ENCODE results near the gene OR52E5. TPM values are rescaled to one million over a fixed set of nuclear protein-coding genes. Genes with fewer than 3 reads are reported as not detected.

The OR52E5 gene
- total RNA-seq, 1 donor from 2014 or later = not detected

- no peaks in the 10 kb centered on the region for H3K36me3 Mint-ChIP-seq (ENCODE audit: low read depth, unreplicated experiment)
- H3K27ac Mint-ChIP-seq (ENCODE audit: unreplicated experiment) = no peak overlapping the region
- Histone ChIP-seq H3K27me3 (ENCODE audit: insufficient read depth, low read length) (no peaks in the 10 kb centered on the region), H3K9ac (ENCODE audit: low read length) (no peak overlapping the region), H3K4me3 (ENCODE audit: insufficient read depth, low read depth, low read length) (no peak overlapping the region), H3K36me3 (ENCODE audit: insufficient read depth, low read length) (no peaks in the 10 kb centered on the region), H3K9me3 (ENCODE audit: insufficient read depth, low read depth, low read length) (no peaks in the 10 kb centered on the region), H2AFZ (ENCODE audit: low read depth, low read length) (no peak overlapping the region), H3K27ac (ENCODE audit: low read depth, low read length) (no peak overlapping the region), H3K4me2 (ENCODE audit: low read length) (no peak overlapping the region), H4K20me1 (ENCODE audit: insufficient read depth, low read length) (no peaks in the 10 kb centered on the region), H3K79me2 (ENCODE audit: insufficient read depth, low read length) (no peaks in the 10 kb centered on the region), H3K4me1 (ENCODE audit: insufficient read depth, low read length) (no peaks in the 10 kb centered on the region)
- no peaks in the 10 kb centered on the region for H3K9me3 Mint-ChIP-seq (ENCODE audit: unreplicated experiment)
- H3K4me3 Mint-ChIP-seq (ENCODE audit: unreplicated experiment) = no peak overlapping the region
- H3K27me3 Mint-ChIP-seq (ENCODE audit: low read depth, unreplicated experiment) = no peaks in the 10 kb centered on the region
- DNase-seq (ENCODE audit: low read depth) = no peak
- no peak for FAIRE-seq
- TF ChIP-seq EZH2 (IDR thresholded peaks at IDR 0.05; ENCODE audit: insufficient read depth, low read length) = no peak
- TF ChIP-seq, protein P1, sequence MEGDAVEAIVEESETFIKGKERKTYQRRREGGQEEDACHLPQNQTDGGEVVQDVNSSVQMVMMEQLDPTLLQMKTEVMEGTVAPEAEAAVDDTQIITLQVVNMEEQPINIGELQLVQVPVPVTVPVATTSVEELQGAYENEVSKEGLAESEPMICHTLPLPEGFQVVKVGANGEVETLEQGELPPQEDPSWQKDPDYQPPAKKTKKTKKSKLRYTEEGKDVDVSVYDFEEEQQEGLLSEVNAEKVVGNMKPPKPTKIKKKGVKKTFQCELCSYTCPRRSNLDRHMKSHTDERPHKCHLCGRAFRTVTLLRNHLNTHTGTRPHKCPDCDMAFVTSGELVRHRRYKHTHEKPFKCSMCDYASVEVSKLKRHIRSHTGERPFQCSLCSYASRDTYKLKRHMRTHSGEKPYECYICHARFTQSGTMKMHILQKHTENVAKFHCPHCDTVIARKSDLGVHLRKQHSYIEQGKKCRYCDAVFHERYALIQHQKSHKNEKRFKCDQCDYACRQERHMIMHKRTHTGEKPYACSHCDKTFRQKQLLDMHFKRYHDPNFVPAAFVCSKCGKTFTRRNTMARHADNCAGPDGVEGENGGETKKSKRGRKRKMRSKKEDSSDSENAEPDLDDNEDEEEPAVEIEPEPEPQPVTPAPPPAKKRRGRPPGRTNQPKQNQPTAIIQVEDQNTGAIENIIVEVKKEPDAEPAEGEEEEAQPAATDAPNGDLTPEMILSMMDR (IDR thresholded peaks at IDR 0.05; ENCODE audit: insufficient read depth, low read depth, low read length) = no peak
- no peaks in the 10 kb centered on the region for H3K4me1 Mint-ChIP-seq (ENCODE audit: low read depth, unreplicated experiment)
These were observed 6.5 kb downstream of the OR52E5 start for GRCh38 chr11:5899534-5899933.

- Mint-ChIP-seq H3K27me3 (ENCODE audit: low read depth, unreplicated experiment) (no peaks in the 10 kb centered on the region), H3K36me3 (ENCODE audit: low read depth, unreplicated experiment) (no peaks in the 10 kb centered on the region), H3K9me3 (ENCODE audit: unreplicated experiment) (peaks cover 3% of the 10 kb centered on the region), H3K4me1 (ENCODE audit: low read depth, unreplicated experiment) (no peaks in the 10 kb centered on the region), H3K4me3 (ENCODE audit: unreplicated experiment) (no peak overlapping the region), H3K27ac (ENCODE audit: unreplicated experiment) (no peak overlapping the region)
- H3K27ac ChIP-seq (ENCODE audit: low read depth, low read length) = no peak overlapping the region
- no peaks in the 10 kb centered on the region for H3K36me3 ChIP-seq (ENCODE audit: insufficient read depth, low read length)
- H2AFZ ChIP-seq (ENCODE audit: low read depth, low read length) = no peak overlapping the region
- no peaks in the 10 kb centered on the region for H4K20me1 ChIP-seq (ENCODE audit: insufficient read depth, low read length)
- TF ChIP-seq, protein P1 (IDR thresholded peaks at IDR 0.05; ENCODE audit: insufficient read depth, low read depth, low read length) = no peak
- no peak for TF ChIP-seq EZH2 (IDR thresholded peaks at IDR 0.05; ENCODE audit: insufficient read depth, low read length)
- H3K79me2 ChIP-seq (ENCODE audit: insufficient read depth, low read length) = no peaks in the 10 kb centered on the region
- no peak overlapping the region for H3K9ac ChIP-seq (ENCODE audit: low read length)
- no peak overlapping the region for H3K4me2 ChIP-seq (ENCODE audit: low read length)
- H3K4me1 ChIP-seq (ENCODE audit: insufficient read depth, low read length) = no peaks in the 10 kb centered on the region
- DNase-seq (ENCODE audit: low read depth) (no peak), FAIRE-seq (no peak)
- H3K27me3 ChIP-seq (ENCODE audit: insufficient read depth, low read length) = no peaks in the 10 kb centered on the region
- peaks cover 7% of the 10 kb centered on the region for H3K9me3 ChIP-seq (ENCODE audit: insufficient read depth, low read depth, low read length)
- H3K4me3 ChIP-seq (ENCODE audit: insufficient read depth, low read depth, low read length) = no peak overlapping the region
These were observed 17.5 kb downstream of the OR52E5 start for GRCh38 chr11:5910540-5910939.

DNA sequence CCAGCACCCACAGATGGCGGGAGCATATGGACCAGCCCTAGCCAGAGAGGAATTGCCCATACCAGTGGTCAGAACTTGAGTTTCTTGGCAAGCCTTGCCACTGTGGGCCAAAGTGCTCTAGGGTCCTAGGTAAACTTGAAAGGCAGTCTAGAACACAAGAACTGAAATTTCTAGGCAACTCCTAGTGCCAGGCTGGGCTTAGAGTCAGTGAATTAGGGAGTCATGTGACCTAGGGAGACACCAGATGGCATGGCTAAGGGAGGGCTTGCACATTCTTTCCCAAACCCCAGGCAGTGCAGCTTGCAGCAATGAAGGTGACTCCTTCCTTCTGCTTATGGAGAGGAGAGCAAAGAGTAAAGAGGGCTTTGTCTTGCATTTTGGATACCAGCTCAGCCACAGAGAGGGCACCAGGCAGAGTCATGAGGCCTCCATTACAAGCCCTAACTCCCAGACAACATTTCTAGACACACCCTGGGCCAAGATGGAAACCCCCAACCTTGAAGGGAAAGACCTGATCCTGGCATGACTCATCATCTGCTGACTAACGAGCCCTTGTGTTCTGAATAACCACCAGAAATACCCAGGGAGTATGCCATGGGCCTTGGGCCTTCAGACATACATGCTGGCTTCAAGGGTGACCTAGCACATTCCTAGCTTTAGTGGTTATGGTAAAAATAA, 29.9 kb downstream of the OR52E5 start:
- Histone ChIP-seq H3K4me1 (ENCODE audit: insufficient read depth, low read length) (no peaks in the 10 kb centered on the region), H3K9me3 (ENCODE audit: insufficient read depth, low read depth, low read length) (peaks cover 2% of the 10 kb centered on the region), H2AFZ (ENCODE audit: low read depth, low read length) (no peak overlapping the region), H3K4me2 (ENCODE audit: low read length) (no peak overlapping the region), H3K27ac (ENCODE audit: low read depth, low read length) (no peak overlapping the region), H3K36me3 (ENCODE audit: insufficient read depth, low read length) (no peaks in the 10 kb centered on the region), H3K79me2 (ENCODE audit: insufficient read depth, low read length) (no peaks in the 10 kb centered on the region), H3K27me3 (ENCODE audit: insufficient read depth, low read length) (no peaks in the 10 kb centered on the region), H3K4me3 (ENCODE audit: insufficient read depth, low read depth, low read length) (no peak overlapping the region), H3K9ac (ENCODE audit: low read length) (no peak overlapping the region), H4K20me1 (ENCODE audit: insufficient read depth, low read length) (no peaks in the 10 kb centered on the region)
- Mint-ChIP-seq H3K9me3 (ENCODE audit: unreplicated experiment) (peaks cover 4% of the 10 kb centered on the region), H3K4me3 (ENCODE audit: unreplicated experiment) (no peak overlapping the region), H3K27ac (ENCODE audit: unreplicated experiment) (no peak overlapping the region), H3K36me3 (ENCODE audit: low read depth, unreplicated experiment) (no peaks in the 10 kb centered on the region), H3K27me3 (ENCODE audit: low read depth, unreplicated experiment) (no peaks in the 10 kb centered on the region), H3K4me1 (ENCODE audit: low read depth, unreplicated experiment) (peaks cover 5% of the 10 kb centered on the region)
- DNase-seq (ENCODE audit: low read depth) = no peak
- TF ChIP-seq, protein P1 (IDR thresholded peaks at IDR 0.05; ENCODE audit: insufficient read depth, low read depth, low read length) = no peak
- TF ChIP-seq EZH2 (IDR thresholded peaks at IDR 0.05; ENCODE audit: insufficient read depth, low read length) = no peak
- FAIRE-seq = no peak

Data from astrocyte (in vitro differentiated cells and primary cell).